ENCODE measurements around the gene NRXN3. TPM values are rescaled to one million over a fixed set of nuclear protein-coding genes. Genes with fewer than 3 reads are reported as not detected.

NRXN3 gene
- total and polyA plus RNA-seq, 2 experiments from 2014 or later = 1.0 to 1.8 TPM

- H3K4me3 Mint-ChIP-seq = no peak overlapping the region
- H3K36me3 Mint-ChIP-seq (ENCODE audit: low read depth) = no peaks in the 10 kb centered on the region
- H3K27me3 Mint-ChIP-seq (ENCODE audit: insufficient read depth, low read depth, poor library complexity) = no peaks in the 10 kb centered on the region
- Histone ChIP-seq H3F3A (replicated peaks; ENCODE audit: low read depth) (no peaks in the 10 kb centered on the region), H3K4me3 (no peak overlapping the region), H3K4me1 (ENCODE audit: insufficient read depth) (no peaks in the 10 kb centered on the region), H3K9me2 (ENCODE audit: insufficient read depth) (no peaks in the 10 kb centered on the region), H3K36me3 (ENCODE audit: insufficient read depth) (no peaks in the 10 kb centered on the region), H3K4me2 (no peak overlapping the region), H4K20me1 (replicated peaks; ENCODE audit: insufficient read depth) (no peaks in the 10 kb centered on the region), H3K79me2 (replicated peaks; ENCODE audit: insufficient read depth) (no peaks in the 10 kb centered on the region), H3K27me3 (ENCODE audit: insufficient read depth) (no peaks in the 10 kb centered on the region), H2AFZ (no peak overlapping the region), H3K27ac (ENCODE audit: low read depth) (no peak overlapping the region)
- no peaks in the 10 kb centered on the region for H3K9me3 Mint-ChIP-seq
- ATAC-seq (no peak), DNase-seq (ENCODE audit: low spot score) (no peak)
- H3K4me1 Mint-ChIP-seq = no peaks in the 10 kb centered on the region
- TF ChIP-seq EZH2 (IDR thresholded peaks at IDR 0.05; ENCODE audit: low read depth, unreplicated experiment) (no peak), CTCF (conservative IDR thresholded peaks at IDR 0.05; ENCODE audit: low read depth in 2 of 2) (no peak), REST (IDR thresholded peaks at IDR 0.05; ENCODE audit: unreplicated experiment) (no peak), ZNF331 (CRISPR knock-in tag; IDR thresholded peaks at IDR 0.05; ENCODE audit: low read depth) (no peak), JUNB (IDR thresholded peaks at IDR 0.05; ENCODE audit: unreplicated experiment) (no peak), CREB1 (CRISPR knock-in tag; IDR thresholded peaks at IDR 0.05; ENCODE audit: low read depth) (no peak), POLR2AphosphoS5 (IDR thresholded peaks at IDR 0.05; ENCODE audit: low read depth) (no peak), EZH2phosphoT487 (IDR thresholded peaks at IDR 0.05; ENCODE audit: unreplicated experiment) (no peak), NANOG (IDR thresholded peaks at IDR 0.05; ENCODE audit: borderline replicate concordance) (no peak), ZNF114 (CRISPR knock-in tag; IDR thresholded peaks at IDR 0.05) (no peak)
- TF ChIP-seq, protein P1, sequence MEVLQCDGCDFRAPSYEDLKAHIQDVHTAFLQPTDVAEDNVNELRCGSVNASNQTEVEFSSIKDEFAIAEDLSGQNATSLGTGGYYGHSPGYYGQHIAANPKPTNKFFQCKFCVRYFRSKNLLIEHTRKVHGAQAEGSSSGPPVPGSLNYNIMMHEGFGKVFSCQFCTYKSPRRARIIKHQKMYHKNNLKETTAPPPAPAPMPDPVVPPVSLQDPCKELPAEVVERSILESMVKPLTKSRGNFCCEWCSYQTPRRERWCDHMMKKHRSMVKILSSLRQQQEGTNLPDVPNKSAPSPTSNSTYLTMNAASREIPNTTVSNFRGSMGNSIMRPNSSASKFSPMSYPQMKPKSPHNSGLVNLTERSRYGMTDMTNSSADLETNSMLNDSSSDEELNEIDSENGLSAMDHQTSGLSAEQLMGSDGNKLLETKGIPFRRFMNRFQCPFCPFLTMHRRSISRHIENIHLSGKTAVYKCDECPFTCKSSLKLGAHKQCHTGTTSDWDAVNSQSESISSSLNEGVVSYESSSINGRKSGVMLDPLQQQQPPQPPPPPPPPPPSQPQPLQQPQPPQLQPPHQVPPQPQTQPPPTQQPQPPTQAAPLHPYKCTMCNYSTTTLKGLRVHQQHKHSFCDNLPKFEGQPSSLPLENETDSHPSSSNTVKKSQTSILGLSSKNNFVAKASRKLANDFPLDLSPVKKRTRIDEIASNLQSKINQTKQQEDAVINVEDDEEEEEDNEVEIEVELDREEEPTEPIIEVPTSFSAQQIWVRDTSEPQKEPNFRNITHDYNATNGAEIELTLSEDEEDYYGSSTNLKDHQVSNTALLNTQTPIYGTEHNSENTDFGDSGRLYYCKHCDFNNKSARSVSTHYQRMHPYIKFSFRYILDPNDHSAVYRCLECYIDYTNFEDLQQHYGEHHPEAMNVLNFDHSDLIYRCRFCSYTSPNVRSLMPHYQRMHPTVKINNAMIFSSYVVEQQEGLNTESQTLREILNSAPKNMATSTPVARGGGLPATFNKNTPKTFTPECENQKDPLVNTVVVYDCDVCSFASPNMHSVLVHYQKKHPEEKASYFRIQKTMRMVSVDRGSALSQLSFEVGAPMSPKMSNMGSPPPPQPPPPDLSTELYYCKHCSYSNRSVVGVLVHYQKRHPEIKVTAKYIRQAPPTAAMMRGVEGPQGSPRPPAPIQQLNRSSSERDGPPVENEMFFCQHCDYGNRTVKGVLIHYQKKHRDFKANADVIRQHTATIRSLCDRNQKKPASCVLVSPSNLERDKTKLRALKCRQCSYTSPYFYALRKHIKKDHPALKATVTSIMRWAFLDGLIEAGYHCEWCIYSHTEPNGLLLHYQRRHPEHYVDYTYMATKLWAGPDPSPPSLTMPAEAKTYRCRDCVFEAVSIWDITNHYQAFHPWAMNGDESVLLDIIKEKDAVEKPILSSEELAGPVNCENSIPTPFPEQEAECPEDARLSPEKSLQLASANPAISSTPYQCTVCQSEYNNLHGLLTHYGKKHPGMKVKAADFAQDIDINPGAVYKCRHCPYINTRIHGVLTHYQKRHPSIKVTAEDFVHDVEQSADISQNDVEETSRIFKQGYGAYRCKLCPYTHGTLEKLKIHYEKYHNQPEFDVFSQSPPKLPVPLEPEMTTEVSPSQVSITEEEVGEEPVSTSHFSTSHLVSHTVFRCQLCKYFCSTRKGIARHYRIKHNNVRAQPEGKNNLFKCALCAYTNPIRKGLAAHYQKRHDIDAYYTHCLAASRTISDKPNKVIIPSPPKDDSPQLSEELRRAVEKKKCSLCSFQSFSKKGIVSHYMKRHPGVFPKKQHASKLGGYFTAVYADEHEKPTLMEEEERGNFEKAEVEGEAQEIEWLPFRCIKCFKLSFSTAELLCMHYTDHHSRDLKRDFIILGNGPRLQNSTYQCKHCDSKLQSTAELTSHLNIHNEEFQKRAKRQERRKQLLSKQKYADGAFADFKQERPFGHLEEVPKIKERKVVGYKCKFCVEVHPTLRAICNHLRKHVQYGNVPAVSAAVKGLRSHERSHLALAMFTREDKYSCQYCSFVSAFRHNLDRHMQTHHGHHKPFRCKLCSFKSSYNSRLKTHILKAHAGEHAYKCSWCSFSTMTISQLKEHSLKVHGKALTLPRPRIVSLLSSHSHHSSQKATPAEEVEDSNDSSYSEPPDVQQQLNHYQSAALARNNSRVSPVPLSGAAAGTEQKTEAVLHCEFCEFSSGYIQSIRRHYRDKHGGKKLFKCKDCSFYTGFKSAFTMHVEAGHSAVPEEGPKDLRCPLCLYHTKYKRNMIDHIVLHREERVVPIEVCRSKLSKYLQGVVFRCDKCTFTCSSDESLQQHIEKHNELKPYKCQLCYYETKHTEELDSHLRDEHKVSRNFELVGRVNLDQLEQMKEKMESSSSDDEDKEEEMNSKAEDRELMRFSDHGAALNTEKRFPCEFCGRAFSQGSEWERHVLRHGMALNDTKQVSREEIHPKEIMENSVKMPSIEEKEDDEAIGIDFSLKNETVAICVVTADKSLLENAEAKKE (CRISPR knock-in tag; IDR thresholded peaks at IDR 0.05) = no peak
- no peak overlapping the region for H3K27ac Mint-ChIP-seq
Measured at GRCh38 chr14:78586681-78587080, 416.5 kb downstream of the NRXN3 start.

Data from GM23338 (cell line).